HCT116 (cell line): Measurements from ENCODE around the gene RAP2B. TPM values are rescaled to one million over a fixed set of nuclear protein-coding genes. Genes with fewer than 3 reads are reported as not detected.
A peak's percentile ranks its signal among the peaks of the same experiment; 100 is the strongest.

Source experiments
- ATAC-seq: fragments of 200-7000 bp; cut with Tn5 transposase; 2 replicates; pipeline ENCODE4 v1.9.1; 2020; ENCODE audit warnings: mild to moderate bottlenecking, moderate library complexity
- BruUV-seq: library from RNA; stranded (reverse); fragments of 400-500 nt; replicated peaks from 2 replicates; lab custom pipeline; 2021; lab: Mats Ljungman, UMichigan
- CTCF ChIA-PET: fragments of 300-600 bp; sonication (Branson Sonifier 250); formaldehyde crosslinking; loops from one replicate; lab custom pipeline; 2021; ENCODE audit warnings: antibody characterized with exemption; lab: Charles Lee
- POLR2A ChIA-PET: fragments of 300-600, 350-600 bp; sonication (Branson Sonifier 250); formaldehyde crosslinking; loops from one replicate; lab custom pipeline; 2021; ENCODE audit warnings: antibody characterized with exemption; lab: Charles Lee
- RAD21 ChIA-PET, 2 experiments: fragments of 300-600 bp; sonication (Branson Sonifier 250); formaldehyde crosslinking; loops; one replicate each; lab custom pipeline; 2023; ENCODE audit warnings: low total read pairs in 2 of 2; ENCODE audit not compliant: uncharacterized antibody in 2 of 2, unreplicated experiment in 2 of 2, low non-redundant PET in 1 of 2; lab: Charles Lee
- DNase-seq: peaks from one replicate; pipeline ENCODE4 v3.0.0-alpha.2; 2010; ENCODE audit warnings: low read depth, low spot score
- H2AFZ ChIP-seq: fragments of 200-600 bp; shearing (Covaris generic), sonication (generic); 2 replicates; pipeline ENCODE4 v1.6.1; 2017; ENCODE audit warnings: low read depth, mixed run types, mixed read lengths, antibody characterized with exemption, low read length; ENCODE audit not compliant: poor library complexity, severe bottlenecking
- H3K27ac ChIP-seq: 2 replicates; pipeline ENCODE4 v1.5.1; 2012; ENCODE audit warnings: low read depth, low read length
- H3K27me3 ChIP-seq: fragments of 200-600 bp; sonication (generic); 2 replicates; pipeline ENCODE4 v1.6.1; 2016; ENCODE audit warnings: mixed run types, low read length, mixed read lengths; ENCODE audit not compliant: insufficient read depth
- H3K36me3 ChIP-seq, 2 experiments: fragments of 200-500 bp in 1 of 2; fragments of 200-600 bp in 1 of 2; sonication (Bioruptor generic) in 1 of 2; sonication (generic) in 1 of 2; 2 replicates each; pipeline versions ENCODE4 v1.5.1 to v1.6.1; 2014 to 2016; ENCODE audit warnings: low read length in 2 of 2, inconsistent platforms in 1 of 2, mixed read lengths in 1 of 2, mixed run types in 1 of 2; ENCODE audit not compliant: insufficient read depth in 2 of 2, control insufficient read depth in 1 of 2
- H3K4me1 ChIP-seq, 2 experiments: fragments of 200-600 bp in 1 of 2; sonication (generic) in 1 of 2; 2 replicates each; pipeline versions ENCODE4 v1.5.1 to v1.6.1; 2012 to 2017; ENCODE audit warnings: low read length in 2 of 2, inconsistent platforms in 1 of 2, mild to moderate bottlenecking in 1 of 2, mixed read lengths in 1 of 2, mixed run types in 1 of 2, moderate library complexity in 1 of 2; ENCODE audit not compliant: insufficient read depth in 2 of 2, control insufficient read depth in 1 of 2
- H3K4me2 ChIP-seq: fragments of 200-600 bp; sonication (generic); 2 replicates; pipeline ENCODE4 v1.6.1; 2017; ENCODE audit warnings: mixed run types, low read length, mixed read lengths
- H3K4me3 ChIP-seq, 2 experiments: fragments of 200-600 bp in 1 of 2; sonication (generic) in 1 of 2; replicated peaks in 1 of 2; 2 replicates each; pipeline ENCODE4 v1.5.1; 2011 to 2016; ENCODE audit warnings: low read length in 2 of 2, control low read depth in 1 of 2, low read depth in 1 of 2, mild to moderate bottlenecking in 1 of 2, mixed read lengths in 1 of 2, mixed run types in 1 of 2
- H3K79me2 ChIP-seq: fragments of 200-600 bp; sonication (generic); 2 replicates; pipeline ENCODE4 v1.6.1; 2017; ENCODE audit warnings: mild to moderate bottlenecking, mixed run types, low read length, moderate library complexity, mixed read lengths; ENCODE audit not compliant: insufficient read depth
- H3K9ac ChIP-seq: fragments of 200-600 bp; sonication (generic); 2 replicates; pipeline ENCODE4 v1.6.1; 2016; ENCODE audit warnings: low read length, mixed read lengths
- H3K9me2 ChIP-seq: fragments of 200-600 bp; sonication (generic), shearing (Covaris generic); 2 replicates; pipeline ENCODE4 v1.6.1; 2017; ENCODE audit warnings: mixed run types, mild to moderate bottlenecking, moderate library complexity; ENCODE audit not compliant: insufficient read depth
- H3K9me3 ChIP-seq, 2 experiments: fragments of 200-500 bp in 1 of 2; fragments of 200-600 bp in 1 of 2; sonication (Bioruptor generic) in 1 of 2; sonication (generic) in 1 of 2; 2 replicates each; pipeline ENCODE4 v1.6.1; 2014 to 2017; ENCODE audit warnings: low read length in 2 of 2, mixed read lengths in 2 of 2, inconsistent platforms in 1 of 2, low read depth in 1 of 2, mild to moderate bottlenecking in 1 of 2, mixed run types in 1 of 2, moderate library complexity in 1 of 2; ENCODE audit not compliant: control insufficient read depth in 1 of 2, insufficient read depth in 1 of 2
- H4K20me1 ChIP-seq: fragments of 200-600 bp; sonication (generic), shearing (Covaris generic); 2 replicates; pipeline ENCODE4 v1.6.1; 2017; ENCODE audit warnings: mixed run types, mild to moderate bottlenecking, moderate library complexity; ENCODE audit not compliant: insufficient read depth
- CBX3 ChIP-seq: IDR thresholded peaks from 2 replicates; pipeline ENCODE4 v1.6.1; 2012; ENCODE audit warnings: low read depth
- CTCF ChIP-seq, 3 experiments: fragments of 200-600 bp in 1 of 3; sonication (generic) in 1 of 3; IDR thresholded peaks in 2 of 3; conservative IDR thresholded peaks in 1 of 3; 2 replicates each; pipeline ENCODE4 v1.5.1; 2012 to 2017; ENCODE audit warnings: low read depth in 2 of 3, low read length in 2 of 3, antibody characterized with exemption in 1 of 3, borderline replicate concordance in 1 of 3, control low read depth in 1 of 3, mild to moderate bottlenecking in 1 of 3, mixed read lengths in 1 of 3, mixed run types in 1 of 3, moderate library complexity in 1 of 3; ENCODE audit not compliant: insufficient read depth in 1 of 3
- EGR1 ChIP-seq: IDR thresholded peaks from 2 replicates; pipeline ENCODE4 v1.6.1; 2012; ENCODE audit warnings: low read depth
- ELF1 ChIP-seq: IDR thresholded peaks from 2 replicates; pipeline ENCODE4 v1.6.1; 2012; ENCODE audit warnings: low read depth, borderline replicate concordance
- EZH2 ChIP-seq: fragments of 200-600 bp; sonication (generic); IDR thresholded peaks from 2 replicates; pipeline ENCODE4 v1.6.1; 2017; ENCODE audit warnings: antibody characterized with exemption, mixed run types
- EZH2phosphoT487 ChIP-seq: fragments of 200-600 bp; IDR thresholded peaks from 2 replicates; pipeline ENCODE4 v1.6.1; 2018; ENCODE audit warnings: antibody characterized with exemption, borderline replicate concordance
- FOSL1 ChIP-seq: IDR thresholded peaks from 2 replicates; pipeline ENCODE4 v1.6.1; 2012; ENCODE audit warnings: low read depth
- JUND ChIP-seq: IDR thresholded peaks from 2 replicates; pipeline ENCODE4 v1.6.1; 2012
- MAX ChIP-seq: IDR thresholded peaks from 2 replicates; pipeline ENCODE4 v1.6.1; 2012
- POLR2A ChIP-seq: IDR thresholded peaks from 2 replicates; pipeline ENCODE4 v1.7.0; 2011; ENCODE audit warnings: borderline replicate concordance; ENCODE audit not compliant: insufficient read depth, insufficient read length; ENCODE audit errors: extremely low read depth
- POLR2AphosphoS5 ChIP-seq: IDR thresholded peaks from 2 replicates; pipeline ENCODE4 v1.6.1; 2011; ENCODE audit warnings: mild to moderate bottlenecking, low read depth, low read length, moderate library complexity
- RAD21 ChIP-seq: IDR thresholded peaks from 2 replicates; pipeline ENCODE4 v1.6.1; 2012; ENCODE audit warnings: low read depth, mild to moderate bottlenecking
- SIN3A ChIP-seq: IDR thresholded peaks from 2 replicates; pipeline ENCODE4 v1.6.1; 2012; ENCODE audit warnings: low read depth
- ZBTB33 ChIP-seq: IDR thresholded peaks from 2 replicates; pipeline ENCODE4 v1.6.1; 2011; ENCODE audit warnings: mild to moderate bottlenecking, low read length, moderate library complexity; ENCODE audit not compliant: insufficient replicate concordance; ENCODE audit errors: extremely low read depth
- ZFX ChIP-seq: fragments of 450-650 bp; IDR thresholded peaks from 2 replicates; pipeline ENCODE4 v1.6.1; 2017
- ZNF274 ChIP-seq: fragments of 200-500 bp; sonication (Bioruptor generic); IDR thresholded peaks from 2 replicates; pipeline ENCODE4 v1.6.1; 2014; ENCODE audit warnings: mild to moderate bottlenecking, low read depth, low read length, inconsistent platforms
- intact Hi-C: fragments of 100-400 bp; cut with micrococcal nuclease; formaldehyde crosslinking; loops from 2 replicates; pipeline ENCODE4 v1.10.0; 2022
- total RNA-seq: library from RNA; stranded (reverse); gene quantifications from one replicate; pipeline ENCODE4 v1.2.1, GENCODE V29; 2021; ENCODE audit not compliant: unreplicated experiment

RAP2B gene
- total RNA-seq, 1 experiment from 2014 or later = 24.2 TPM

GRCh38 chr3:153210146-153210545, 48.1 kb downstream of the RAP2B start:
- no peak overlapping the region for H3K9ac ChIP-seq
- H3K36me3 ChIP-seq = no peaks in the 10 kb centered on the region
- H3K79me2 ChIP-seq = no peaks in the 10 kb centered on the region
- H2AFZ ChIP-seq = peak overlapping the region; percentile 99
- no peak overlapping the region for H3K4me3 ChIP-seq
- H3K4me1 ChIP-seq = peaks cover 4 to 18% of the 10 kb centered on the region in 2 experiments; a peak in 3 of 4 replicates
- no peaks in the 10 kb centered on the region for H3K27me3 ChIP-seq
- POLR2A ChIA-PET = interaction anchor here (1.0 kb wide), 1 partner anchor 9 kb away, joined by 3 read pairs; no protein-coding TSS in a partner anchor
- no peaks in the 10 kb centered on the region for H3K9me2 ChIP-seq
- H3K27ac ChIP-seq = no peak overlapping the region
- peak overlapping the region; percentile 63 for H3K4me2 ChIP-seq
- peak; percentile 3 for DNase-seq
- intact Hi-C loops = no loop called here
- ATAC-seq = peak; percentile 53
- RAD21 ChIA-PET = no interaction called here
- H4K20me1 ChIP-seq = no peaks in the 10 kb centered on the region
- BruUV-seq = no TSS peak
- TF ChIP-seq CTCF (IDR thresholded peaks at IDR 0.05 in 2 of 3, conservative IDR thresholded peaks at IDR 0.05 in 1 of 3; ENCODE audit: borderline replicate concordance in 1 of 3, insufficient read depth in 1 of 3, low read depth in 2 of 3, low read length in 2 of 3) (peak in 1 of 3 experiments; percentile 16; a peak in 1 of 6 replicates), POLR2AphosphoS5 (no peak), POLR2A (no peak), EZH2phosphoT487 (no peak), EZH2 (no peak), ELF1 (no peak)
- H3K9me3 ChIP-seq = no peaks in the 10 kb centered on the region
- CTCF ChIA-PET = interaction anchor here (0.7 kb wide), 1 partner anchor 36 kb away, joined by 4 read pairs; no protein-coding TSS in a partner anchor

GRCh38 chr3:153210660-153211059, 48.6 kb downstream of the RAP2B start:
- DNase-seq (no peak), ATAC-seq (no peak)
- intact Hi-C loops = no loop called here
- Histone ChIP-seq H3K4me1 (peaks cover 4 to 18% of the 10 kb centered on the region in 2 experiments; a peak in 3 of 4 replicates), H2AFZ (peak overlapping the region; percentile 99), H3K36me3 (no peaks in the 10 kb centered on the region), H3K9me3 (no peaks in the 10 kb centered on the region), H3K27me3 (no peaks in the 10 kb centered on the region), H3K27ac (no peak overlapping the region), H3K4me3 (no peak overlapping the region), H3K9me2 (no peaks in the 10 kb centered on the region), H3K4me2 (peak overlapping the region; percentile 63; the same call in 1 of the 2 replicates), H4K20me1 (no peaks in the 10 kb centered on the region), H3K9ac (no peak overlapping the region), H3K79me2 (no peaks in the 10 kb centered on the region)
- BruUV-seq = no TSS peak
- POLR2A ChIA-PET = no interaction called here
- RAD21 ChIA-PET = no interaction called here
- TF ChIP-seq EZH2 (no peak), EZH2phosphoT487 (no peak), SIN3A (no peak), ZFX (no peak), MAX (no peak), EGR1 (no peak), RAD21 (no peak), CBX3 (no peak), ZNF274 (no peak), POLR2A (no peak), JUND (no peak), FOSL1 (no peak), POLR2AphosphoS5 (no peak), ZBTB33 (no peak)
- CTCF ChIA-PET = no interaction called here
